ENCODE measurements around the gene PSMG4.

- TF ChIP-seq POLR2AphosphoS5 (IDR thresholded peaks at IDR 0.05; ENCODE audit: low read depth, low read length) (no peak), TAF1 (IDR thresholded peaks at IDR 0.05; ENCODE audit: borderline replicate concordance, insufficient read depth, low read length) (no peak), SIN3A (IDR thresholded peaks at IDR 0.05; ENCODE audit: borderline replicate concordance, insufficient read depth, low read length) (no peak)
These were observed 24.5 kb downstream of the PSMG4 start for GRCh38 chr6:3283241-3283640.

Measured in PFSK-1 (cell line).